ENCODE results near the gene UMAD1. TPM values are rescaled to one million over a fixed set of nuclear protein-coding genes. Genes with fewer than 3 reads are reported as not detected.

UMAD1 gene
- total and polyA plus RNA-seq, 2 donors from 2014 or later: 18.0 to 20.3 TPM

- H3K27ac ChIP-seq (ENCODE audit: low read depth in 2 of 2, low read length in 2 of 2): no peak overlapping the region
- H3K36me3 ChIP-seq (ENCODE audit: control insufficient read depth in 2 of 3, insufficient read depth in 3 of 3, low read length in 3 of 3): no peaks in the 10 kb centered on the region
- intact Hi-C loops (cut with DNase I): no loop called here
- FAIRE-seq: no peak
- no peaks in the 10 kb centered on the region for H3K4me1 ChIP-seq (ENCODE audit: control insufficient read depth in 2 of 3, insufficient read depth in 2 of 3, low read depth in 1 of 3, low read length in 3 of 3)
- no peaks in the 10 kb centered on the region for H3K27me3 ChIP-seq (ENCODE audit: control insufficient read depth, insufficient read depth, low read length)
- peak in 1 of 5 donors; percentile 31 for DNase-seq
- H3K9me3 ChIP-seq (ENCODE audit: control insufficient read depth in 2 of 3, insufficient read depth in 1 of 3, low read length in 3 of 3): peaks cover 0 to 12% (median 0%) of the 10 kb centered on the region in 3 donors
- no peak for TF ChIP-seq CTCF (IDR thresholded peaks at IDR 0.05; ENCODE audit: borderline replicate concordance, extremely low read depth, insufficient read depth)
- no peak overlapping the region for H3K9ac ChIP-seq (ENCODE audit: low read length in 3 of 3)
- no peak overlapping the region for H3K4me3 ChIP-seq (ENCODE audit: low read length in 3 of 3)
Observed at GRCh38 chr7:7859411-7859810, 218.9 kb downstream of the UMAD1 start.

- Histone ChIP-seq H3K36me3 (ENCODE audit: control insufficient read depth in 2 of 3, insufficient read depth in 3 of 3, low read length in 3 of 3) (no peaks in the 10 kb centered on the region), H3K4me1 (ENCODE audit: control insufficient read depth in 2 of 3, insufficient read depth in 2 of 3, low read depth in 1 of 3, low read length in 3 of 3) (no peaks in the 10 kb centered on the region), H3K27ac (ENCODE audit: low read depth in 2 of 2, low read length in 2 of 2) (no peak overlapping the region), H3K27me3 (ENCODE audit: control insufficient read depth, insufficient read depth, low read length) (no peaks in the 10 kb centered on the region), H3K4me3 (ENCODE audit: low read length in 3 of 3) (no peak overlapping the region), H3K9me3 (ENCODE audit: control insufficient read depth in 2 of 3, insufficient read depth in 1 of 3, low read length in 3 of 3) (no peaks in the 10 kb centered on the region), H3K9ac (ENCODE audit: low read length in 3 of 3) (no peak overlapping the region)
- TF ChIP-seq CTCF (IDR thresholded peaks at IDR 0.05; ENCODE audit: borderline replicate concordance, extremely low read depth, insufficient read depth): no peak
- FAIRE-seq (no peak), DNase-seq (peak in 3 of 5 donors; percentile 47 to 72 (median 71))
- intact Hi-C loops (cut with DNase I): no loop called here
Observed at GRCh38 chr7:7861211-7861633, 220.7 kb downstream of the UMAD1 start.

GRCh38 chr7:7862393-7862792, 221.8 kb downstream of the UMAD1 start:
- H3K9ac ChIP-seq (ENCODE audit: low read length in 3 of 3): no peak overlapping the region
- FAIRE-seq (no peak), DNase-seq (no peak)
- intact Hi-C loops (cut with DNase I): no loop called here
- no peak for TF ChIP-seq CTCF (IDR thresholded peaks at IDR 0.05; ENCODE audit: borderline replicate concordance, extremely low read depth, insufficient read depth)
- no peaks in the 10 kb centered on the region for H3K4me1 ChIP-seq (ENCODE audit: control insufficient read depth in 2 of 3, insufficient read depth in 2 of 3, low read depth in 1 of 3, low read length in 3 of 3)
- H3K36me3 ChIP-seq (ENCODE audit: control insufficient read depth in 2 of 3, insufficient read depth in 3 of 3, low read length in 3 of 3): no peaks in the 10 kb centered on the region
- no peak overlapping the region for H3K27ac ChIP-seq (ENCODE audit: low read depth in 2 of 2, low read length in 2 of 2)
- H3K9me3 ChIP-seq (ENCODE audit: control insufficient read depth in 2 of 3, insufficient read depth in 1 of 3, low read length in 3 of 3): no peaks in the 10 kb centered on the region
- H3K4me3 ChIP-seq (ENCODE audit: low read length in 3 of 3): no peak overlapping the region
- H3K27me3 ChIP-seq (ENCODE audit: control insufficient read depth, insufficient read depth, low read length): no peaks in the 10 kb centered on the region
